ENCODE results near the gene PCLAF.
A peak's percentile ranks its signal among the peaks of the same experiment; 100 is the strongest.
"Not testable (repeated sequence)": the region's sequence is repeated elsewhere in the genome, so short reads cannot be mapped to it uniquely, and the experiment has no call there.

Gene PCLAF

GRCh38 chr15:64381000-64381751 is at the start of gene PCLAF:
Gene PCLAF, minus strand, starts transcription at chr15:64381441. Its CDS starts 70 bp downstream, at chr15:64381371.
- Histone ChIP-seq H3K4me1 (peaks cover 25% of the 10 kb centered on the region), H3K36me3 (replicated peaks) (peaks cover 33% of the 10 kb centered on the region), H3K4me3 (peak within 1 kb of the TSS; percentile 60), H3K9me3 (no peaks in the 10 kb centered on the region), H3K27me3 (ENCODE audit: low read depth) (no peaks in the 10 kb centered on the region)
- DNase-seq (ENCODE audit: low spot score in 2 of 2), result peak; percentile 100
- in situ Hi-C loops (cut with MboI; ENCODE audit: low sequenced_read_pairs), result no loop called here

GRCh38 chr15:64430000-64430735 is 48.9 kb upstream of the PCLAF start:
- peak; percentile 66 to 79 for DNase-seq (ENCODE audit: low spot score in 2 of 2)
- Histone ChIP-seq H3K4me1 (peaks cover 14% of the 10 kb centered on the region), H3K36me3 (replicated peaks) (peaks cover 28% of the 10 kb centered on the region), H3K27me3 (ENCODE audit: low read depth) (no peaks in the 10 kb centered on the region), H3K4me3 (no peak overlapping the region), H3K9me3 (no peaks in the 10 kb centered on the region)
- in situ Hi-C loops (cut with MboI; ENCODE audit: low sequenced_read_pairs), result no loop called here

- Histone ChIP-seq H3K27me3 (ENCODE audit: low read depth) (no peaks in the 10 kb centered on the region), H3K9me3 (no peaks in the 10 kb centered on the region), H3K4me1 (peaks cover 14% of the 10 kb centered on the region), H3K4me3 (no peak overlapping the region), H3K36me3 (replicated peaks) (peaks cover 32% of the 10 kb centered on the region)
- in situ Hi-C loops (cut with MboI; ENCODE audit: low sequenced_read_pairs), result no loop called here
- DNase-seq (ENCODE audit: low spot score in 2 of 2), result no peak
Measured at GRCh38 chr15:64429448-64429847, 48.2 kb upstream of the PCLAF start.

GRCh38 chr15:64426845-64427465 is 45.7 kb upstream of the PCLAF start:
- Histone ChIP-seq H3K9me3 (no peaks in the 10 kb centered on the region), H3K4me1 (peaks cover 14% of the 10 kb centered on the region), H3K27me3 (ENCODE audit: low read depth) (no peaks in the 10 kb centered on the region), H3K36me3 (replicated peaks) (peaks cover 46% of the 10 kb centered on the region), H3K4me3 (no peak overlapping the region)
- peak in 1 of 2 experiments; percentile 73 for DNase-seq (ENCODE audit: low spot score in 2 of 2)
- in situ Hi-C loops (cut with MboI; ENCODE audit: low sequenced_read_pairs), result no loop called here

- H3K27me3 ChIP-seq (ENCODE audit: low read depth), result no peaks in the 10 kb centered on the region
- no peaks in the 10 kb centered on the region for H3K9me3 ChIP-seq
- DNase-seq (ENCODE audit: low spot score in 2 of 2), result no peak
- peaks cover 46% of the 10 kb centered on the region for H3K36me3 ChIP-seq (replicated peaks)
- no peak overlapping the region for H3K4me3 ChIP-seq
- H3K4me1 ChIP-seq, result peaks cover 8% of the 10 kb centered on the region
- in situ Hi-C loops (cut with MboI; ENCODE audit: low sequenced_read_pairs), result no loop called here
Measured at GRCh38 chr15:64425221-64425620, 44.0 kb upstream of the PCLAF start.

- H3K9me3 ChIP-seq, result no peaks in the 10 kb centered on the region
- DNase-seq (ENCODE audit: low spot score in 2 of 2), result no peak
- H3K27me3 ChIP-seq (ENCODE audit: low read depth), result no peaks in the 10 kb centered on the region
- H3K36me3 ChIP-seq (replicated peaks), result peaks cover 43% of the 10 kb centered on the region
- no peaks in the 10 kb centered on the region for H3K4me1 ChIP-seq
- in situ Hi-C loops (cut with MboI; ENCODE audit: low sequenced_read_pairs), result loop anchor here (5.0 kb wide), 1 partner anchor 258 kb away; no protein-coding TSS in a partner anchor
- no peak overlapping the region for H3K4me3 ChIP-seq
Measured at GRCh38 chr15:64423970-64424369, 42.7 kb upstream of the PCLAF start.

- no peak for DNase-seq (ENCODE audit: low spot score in 2 of 2)
- H3K9me3 ChIP-seq, result no peaks in the 10 kb centered on the region
- H3K27me3 ChIP-seq (ENCODE audit: low read depth), result no peaks in the 10 kb centered on the region
- no peaks in the 10 kb centered on the region for H3K4me1 ChIP-seq
- in situ Hi-C loops (cut with MboI; ENCODE audit: low sequenced_read_pairs), result loop anchor here (5.0 kb wide), 1 partner anchor 260 kb away; no protein-coding TSS in a partner anchor
- no peak overlapping the region for H3K4me3 ChIP-seq
- peaks cover 46% of the 10 kb centered on the region for H3K36me3 ChIP-seq (replicated peaks)
Measured at GRCh38 chr15:64422697-64423096, 41.5 kb upstream of the PCLAF start.

- Histone ChIP-seq H3K4me3 (no peak overlapping the region), H3K36me3 (replicated peaks) (peaks cover 28% of the 10 kb centered on the region), H3K9me3 (no peaks in the 10 kb centered on the region), H3K4me1 (no peaks in the 10 kb centered on the region), H3K27me3 (ENCODE audit: low read depth) (no peaks in the 10 kb centered on the region)
- in situ Hi-C loops (cut with MboI; ENCODE audit: low sequenced_read_pairs), result no loop called here
- DNase-seq (ENCODE audit: low spot score in 2 of 2), result no peak
Measured at GRCh38 chr15:64412216-64412615, 31.0 kb upstream of the PCLAF start.

GRCh38 chr15:64400583-64400982 is 19.3 kb upstream of the PCLAF start:
- no peak for DNase-seq (ENCODE audit: low spot score in 2 of 2)
- no peak overlapping the region for H3K4me3 ChIP-seq
- no peaks in the 10 kb centered on the region for H3K9me3 ChIP-seq
- H3K36me3 ChIP-seq (replicated peaks), result peaks cover 55% of the 10 kb centered on the region
- no peaks in the 10 kb centered on the region for H3K27me3 ChIP-seq (ENCODE audit: low read depth)
- no peaks in the 10 kb centered on the region for H3K4me1 ChIP-seq
- in situ Hi-C loops (cut with MboI; ENCODE audit: low sequenced_read_pairs), result no loop called here

- Histone ChIP-seq H3K9me3 (no peaks in the 10 kb centered on the region), H3K4me1 (no peaks in the 10 kb centered on the region), H3K27me3 (ENCODE audit: low read depth) (no peaks in the 10 kb centered on the region), H3K36me3 (replicated peaks) (peaks cover 58% of the 10 kb centered on the region), H3K4me3 (no peak overlapping the region)
- DNase-seq (ENCODE audit: low spot score in 2 of 2), result no peak
- in situ Hi-C loops (cut with MboI; ENCODE audit: low sequenced_read_pairs), result no loop called here
Measured at GRCh38 chr15:64398575-64398974, 17.3 kb upstream of the PCLAF start.

GRCh38 chr15:64396789-64397188 is 15.5 kb upstream of the PCLAF start:
- Histone ChIP-seq H3K9me3 (no peaks in the 10 kb centered on the region), H3K27me3 (ENCODE audit: low read depth) (no peaks in the 10 kb centered on the region), H3K4me3 (no peak overlapping the region), H3K4me1 (0 out of 2 replicates have a peak, but pooled peaks cover 2% of the 10 kb centered on the region), H3K36me3 (replicated peaks) (peaks cover 54% of the 10 kb centered on the region)
- DNase-seq (ENCODE audit: low spot score in 2 of 2), result no peak
- in situ Hi-C loops (cut with MboI; ENCODE audit: low sequenced_read_pairs), result no loop called here

GRCh38 chr15:64392471-64392870 is 11.2 kb upstream of the PCLAF start:
- H3K27me3 ChIP-seq (ENCODE audit: low read depth); H3K9me3 ChIP-seq; H3K4me1 ChIP-seq; in situ Hi-C loops (cut with MboI; ENCODE audit: low sequenced_read_pairs); DNase-seq (ENCODE audit: low spot score in 2 of 2); H3K4me3 ChIP-seq: not testable (repeated sequence)
- peaks cover 22% of the 10 kb centered on the region for H3K36me3 ChIP-seq (replicated peaks)

- no peak for DNase-seq (ENCODE audit: low spot score in 2 of 2)
- Histone ChIP-seq H3K4me3 (no peak overlapping the region), H3K27me3 (ENCODE audit: low read depth) (no peaks in the 10 kb centered on the region), H3K4me1 (peaks cover 8% of the 10 kb centered on the region), H3K9me3 (no peaks in the 10 kb centered on the region), H3K36me3 (replicated peaks) (peaks cover 4% of the 10 kb centered on the region)
- in situ Hi-C loops (cut with MboI; ENCODE audit: low sequenced_read_pairs), result no loop called here
Measured at GRCh38 chr15:64389036-64389435, 7.8 kb upstream of the PCLAF start.
